Kidney (tissue), 14 donors: Measurements from ENCODE around the gene TNFRSF11A. TPM values are rescaled to one million over a fixed set of nuclear protein-coding genes. Genes with fewer than 3 reads are reported as not detected.

Experiments
- DNase-seq, 5 donors: peaks; one replicate each; pipeline ENCODE4 v3.0.0-alpha.2; 2013 to 2020
- FAIRE-seq: peaks from 2 replicates; lab custom pipeline; 2012; peaks lifted over from hg19 to GRCh38; lab: Jason Lieb, UNC
- H3K27ac ChIP-seq, 2 donors: one replicate each; pipeline ENCODE4 v1.7.0; 2013; ENCODE audit warnings: low read depth in 2 of 2, low read length in 2 of 2, inconsistent platforms in 1 of 2
- H3K27me3 ChIP-seq: one replicate; pipeline ENCODE4 v1.7.1; 2013; ENCODE audit warnings: low read length, inconsistent platforms; ENCODE audit not compliant: control insufficient read depth, insufficient read depth
- H3K36me3 ChIP-seq, 3 donors: one replicate each; pipeline versions ENCODE4 v1.7.0 to v1.7.1; 2013; ENCODE audit warnings: low read length in 3 of 3, control low read depth in 1 of 3, inconsistent platforms in 1 of 3; ENCODE audit not compliant: insufficient read depth in 3 of 3, control insufficient read depth in 2 of 3
- H3K4me1 ChIP-seq, 3 donors: one replicate each; pipeline versions ENCODE4 v1.7.0 to v1.7.1; 2013; ENCODE audit warnings: low read length in 3 of 3, inconsistent platforms in 1 of 3, low read depth in 1 of 3; ENCODE audit not compliant: control insufficient read depth in 2 of 3, insufficient read depth in 2 of 3
- H3K4me3 ChIP-seq, 3 donors: one replicate each; pipeline versions ENCODE4 v1.7.0 to v1.8.1; 2013; ENCODE audit warnings: low read length in 3 of 3, control low read depth in 1 of 3, inconsistent platforms in 1 of 3
- H3K9ac ChIP-seq, 3 donors: one replicate each; pipeline versions ENCODE4 v1.7.0 to v1.7.1; 2013; ENCODE audit warnings: low read length in 3 of 3, control low read depth in 1 of 3, inconsistent platforms in 1 of 3
- H3K9me3 ChIP-seq, 3 donors: one replicate each; pipeline versions ENCODE4 v1.7.0 to v1.7.1; 2013; ENCODE audit warnings: low read length in 3 of 3, control low read depth in 1 of 3, inconsistent platforms in 1 of 3; ENCODE audit not compliant: control insufficient read depth in 2 of 3, insufficient read depth in 1 of 3
- CTCF ChIP-seq: IDR thresholded peaks from 3 replicates; pipeline ENCODE4 v1.5.1; 2012; ENCODE audit warnings: mild to moderate bottlenecking, moderate library complexity, borderline replicate concordance; ENCODE audit not compliant: insufficient read depth; ENCODE audit errors: extremely low read depth
- intact Hi-C: fragments of 100-400 bp; cut with DNase I; formaldehyde crosslinking; loops from one replicate; pipeline ENCODE4 v1.11.1; 2022
- polyA plus RNA-seq: library from polyadenylated mRNA; stranded (reverse); fragments of 350-450 nt; fragmentation: Illumina TruSeq; extraction: RNeasy Lipid Tissue Mini Kit (QIAGEN cat#74804); gene quantifications from one replicate; pipeline ENCODE4 v1.2.3, GENCODE V29; 2014; ENCODE audit warnings: low read depth, low replicate concordance; ENCODE audit not compliant: insufficient read depth
- total RNA-seq: library from RNA; stranded (reverse); fragmentation: NEBNext Ultra II Directional; extraction: Animal tissue kit (Norgen Biotek cat#: 25700); gene quantifications from one replicate; pipeline ENCODE4 v1.2.1, GENCODE V29; 2021
- donor health status: control.
- donor health status: control.
- donor health status: control.
- donor health status: control.
- donor health status: control.
- donor health status: DM: yes; HTN: yes; CAD: no.
- donor health status: Normal renal cell carcinoma (clear cell type).

TNFRSF11A gene
- total and polyA plus RNA-seq, 2 donors from 2014 or later = 0.39 to 5.4 TPM

DNA sequence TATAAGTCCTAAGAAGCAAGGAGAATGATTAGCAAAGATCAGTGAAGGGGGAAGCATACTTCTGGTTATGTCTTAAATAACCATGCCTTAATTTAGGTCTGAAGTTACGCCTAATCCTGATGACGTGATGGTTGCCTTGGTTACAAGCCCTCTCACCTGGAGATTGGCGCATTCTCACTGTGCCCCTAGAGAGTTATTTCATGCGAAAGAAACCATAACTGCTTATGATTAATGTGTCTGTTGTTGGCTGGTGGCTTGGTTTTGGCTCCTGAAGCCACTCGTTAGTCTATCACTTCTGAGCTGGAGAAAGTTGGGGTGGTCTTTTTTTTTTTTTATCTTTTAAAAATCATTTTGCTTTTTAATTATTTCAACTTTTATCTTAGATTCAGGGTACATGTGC, 47.0 kb downstream of the TNFRSF11A start:
- H3K27ac ChIP-seq = no peak overlapping the region
- no peaks in the 10 kb centered on the region for H3K36me3 ChIP-seq
- DNase-seq (no peak), FAIRE-seq (no peak)
- H3K4me1 ChIP-seq = no peaks in the 10 kb centered on the region
- no peak for TF ChIP-seq CTCF
- H3K27me3 ChIP-seq = no peaks in the 10 kb centered on the region
- H3K9me3 ChIP-seq = no peaks in the 10 kb centered on the region
- no peak overlapping the region for H3K9ac ChIP-seq
- no peak overlapping the region for H3K4me3 ChIP-seq
- intact Hi-C loops = no loop called here

DNA sequence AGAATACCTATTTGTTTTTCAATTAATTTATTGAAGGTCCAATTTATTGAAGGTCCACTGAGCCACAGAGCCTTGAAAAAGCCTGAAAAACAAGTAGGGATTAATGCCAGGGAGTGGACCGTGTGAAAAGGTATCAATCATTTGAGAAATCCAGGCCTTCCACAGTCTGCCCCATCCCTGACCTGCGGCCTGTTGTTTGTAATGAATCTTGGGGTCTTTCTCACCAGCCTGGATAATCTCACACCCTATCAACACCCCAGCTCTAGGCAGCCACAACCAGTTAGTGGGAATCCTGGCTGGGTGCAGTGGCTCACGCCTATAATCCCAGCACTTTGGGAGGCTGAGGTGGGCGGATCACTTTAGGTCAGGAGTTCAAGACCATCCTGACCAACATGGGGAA, 47.8 kb downstream of the TNFRSF11A start:
- Histone ChIP-seq H3K4me1 (no peaks in the 10 kb centered on the region), H3K9me3 (no peaks in the 10 kb centered on the region), H3K9ac (no peak overlapping the region), H3K4me3 (no peak overlapping the region), H3K36me3 (no peaks in the 10 kb centered on the region), H3K27me3 (no peaks in the 10 kb centered on the region), H3K27ac (no peak overlapping the region)
- no peak for DNase-seq
- intact Hi-C loops = no loop called here
- TF ChIP-seq CTCF = no peak
- FAIRE-seq = no peak

DNA sequence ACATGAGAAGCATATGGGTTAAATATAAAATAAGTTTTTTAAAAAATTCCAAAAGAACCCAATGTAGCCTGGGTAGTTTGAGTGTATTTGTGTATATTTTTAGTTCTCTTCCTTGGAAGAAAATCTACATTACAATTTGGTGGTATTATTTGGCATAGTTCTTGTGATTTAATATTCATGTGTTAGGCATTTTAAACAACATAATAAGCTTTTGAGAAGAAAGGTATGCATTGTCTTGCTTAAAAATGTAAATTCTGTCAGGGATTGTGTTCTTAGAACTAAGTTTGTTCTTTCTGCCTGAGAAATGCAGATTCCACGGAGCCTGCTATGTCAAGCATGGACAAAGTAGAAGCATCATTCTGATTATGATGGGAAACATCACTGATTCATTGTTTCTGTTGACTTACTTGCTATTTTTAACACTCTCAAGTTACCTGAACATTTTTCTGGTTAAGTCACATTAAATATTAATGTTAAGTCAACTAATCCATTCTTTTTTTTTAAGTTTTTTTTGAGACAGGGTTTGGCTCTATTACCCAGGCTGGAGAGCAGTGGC, 49.4 kb downstream of the TNFRSF11A start:
- Histone ChIP-seq H3K27me3 (no peaks in the 10 kb centered on the region), H3K9me3 (no peaks in the 10 kb centered on the region), H3K4me1 (no peaks in the 10 kb centered on the region), H3K36me3 (no peaks in the 10 kb centered on the region), H3K4me3 (no peak overlapping the region), H3K27ac (no peak overlapping the region), H3K9ac (no peak overlapping the region)
- intact Hi-C loops = no loop called here
- no peak for TF ChIP-seq CTCF
- FAIRE-seq (no peak), DNase-seq (no peak)
